ENCODE measurements around the gene CDK6. TPM values are rescaled to one million over a fixed set of nuclear protein-coding genes. Genes with fewer than 3 reads are reported as not detected.
A peak's percentile ranks its signal among the peaks of the same experiment; 100 is the strongest.

The CDK6 gene
- total RNA-seq, 2 donors from 2014 or later = 13.6 to 39.9 TPM

GRCh38 chr7:92880212-92881090 lies 44.1 kb upstream of the CDK6 start:
- intact Hi-C loops (cut with DNase I) = no loop called here
- TF ChIP-seq POLR2A (IDR thresholded peaks at IDR 0.05) (no peak), POLR2AphosphoS5 (IDR thresholded peaks at IDR 0.05) (no peak), CTCF (IDR thresholded peaks at IDR 0.05) (peak in 2 of 4 experiments; percentile 11 to 21)
- H3K9me3 ChIP-seq = no peaks in the 10 kb centered on the region
- H3K4me1 ChIP-seq (replicated peaks) = no peaks in the 10 kb centered on the region
- WGBS = 100% methylated on average over 2 of the region's 2 CpGs
- no peaks in the 10 kb centered on the region for H3K36me3 ChIP-seq
- no peak overlapping the region for H3K27ac ChIP-seq
- no peak for DNase-seq (ENCODE audit: low spot score)
- H3K4me3 ChIP-seq = no peak overlapping the region
- H3K27me3 ChIP-seq (replicated peaks; ENCODE audit: insufficient read depth) = no peaks in the 10 kb centered on the region

GRCh38 chr7:92877367-92877766 lies 41.0 kb upstream of the CDK6 start:
- Histone ChIP-seq H3K9me3 (no peaks in the 10 kb centered on the region), H3K27me3 (replicated peaks; ENCODE audit: insufficient read depth) (no peaks in the 10 kb centered on the region), H3K36me3 (no peaks in the 10 kb centered on the region), H3K4me1 (replicated peaks) (no peaks in the 10 kb centered on the region), H3K27ac (no peak overlapping the region), H3K4me3 (no peak overlapping the region)
- no peak for TF ChIP-seq POLR2AphosphoS5 (IDR thresholded peaks at IDR 0.05)
- no peak for TF ChIP-seq CTCF (IDR thresholded peaks at IDR 0.05)
- TF ChIP-seq POLR2A (IDR thresholded peaks at IDR 0.05) = no peak
- no peak for DNase-seq (ENCODE audit: low spot score)
- intact Hi-C loops (cut with DNase I) = no loop called here
- WGBS = 85% methylated on average over 1 of the region's 1 CpG

- H3K9me3 ChIP-seq = no peaks in the 10 kb centered on the region
- no peaks in the 10 kb centered on the region for H3K36me3 ChIP-seq
- DNase-seq (ENCODE audit: low spot score) = no peak
- TF ChIP-seq POLR2A (IDR thresholded peaks at IDR 0.05) = no peak
- no peak for TF ChIP-seq POLR2AphosphoS5 (IDR thresholded peaks at IDR 0.05)
- no peak for TF ChIP-seq CTCF (IDR thresholded peaks at IDR 0.05)
- H3K4me1 ChIP-seq (replicated peaks) = no peaks in the 10 kb centered on the region
- H3K27ac ChIP-seq = no peak overlapping the region
- H3K27me3 ChIP-seq (replicated peaks; ENCODE audit: insufficient read depth) = no peaks in the 10 kb centered on the region
- no peak overlapping the region for H3K4me3 ChIP-seq
- 44% methylated on average over 1 of the region's 1 CpG for WGBS
- intact Hi-C loops (cut with DNase I) = no loop called here
These were observed 40.5 kb upstream of the CDK6 start for GRCh38 chr7:92876836-92877235.

GRCh38 chr7:92875719-92876118 lies 39.3 kb upstream of the CDK6 start:
- H3K4me1 ChIP-seq (replicated peaks) = no peaks in the 10 kb centered on the region
- 86% methylated on average over 2 of the region's 2 CpGs for WGBS
- TF ChIP-seq CTCF (IDR thresholded peaks at IDR 0.05) = no peak
- TF ChIP-seq POLR2AphosphoS5 (IDR thresholded peaks at IDR 0.05) = no peak
- TF ChIP-seq POLR2A (IDR thresholded peaks at IDR 0.05) = no peak

GRCh38 chr7:92875173-92875572 lies 38.8 kb upstream of the CDK6 start:
- Histone ChIP-seq H3K27me3 (replicated peaks; ENCODE audit: insufficient read depth) (no peaks in the 10 kb centered on the region), H3K36me3 (no peaks in the 10 kb centered on the region), H3K4me3 (no peak overlapping the region), H3K4me1 (replicated peaks) (no peaks in the 10 kb centered on the region), H3K27ac (no peak overlapping the region), H3K9me3 (no peaks in the 10 kb centered on the region)
- TF ChIP-seq POLR2A (IDR thresholded peaks at IDR 0.05) (no peak), CTCF (IDR thresholded peaks at IDR 0.05) (no peak), POLR2AphosphoS5 (IDR thresholded peaks at IDR 0.05) (no peak)
- intact Hi-C loops (cut with DNase I) = no loop called here
- WGBS = 88% methylated on average over 1 of the region's 1 CpG
- no peak for DNase-seq (ENCODE audit: low spot score)

More at GRCh38 chr7:92875719-92876118, 39.3 kb upstream of the CDK6 start:
- H3K27ac ChIP-seq = no peak overlapping the region
- H3K4me3 ChIP-seq = no peak overlapping the region
- no peaks in the 10 kb centered on the region for H3K9me3 ChIP-seq
- no peaks in the 10 kb centered on the region for H3K36me3 ChIP-seq
- no peak for DNase-seq (ENCODE audit: low spot score)
- intact Hi-C loops (cut with DNase I) = no loop called here
- no peaks in the 10 kb centered on the region for H3K27me3 ChIP-seq (replicated peaks; ENCODE audit: insufficient read depth)

All from prostate gland (tissue), 2 donors.